ENCODE data around the gene SEC14L5. TPM values are rescaled to one million over a fixed set of nuclear protein-coding genes. Genes with fewer than 3 reads are reported as not detected.

Gene SEC14L5
- total and polyA plus RNA-seq, 5 donors from 2014 or later: 1.5 TPM; not detected in 4

- Histone ChIP-seq H3K27ac (ENCODE audit: insufficient read depth, low read length, poor library complexity, severe bottlenecking) (no peak overlapping the region), H3K9me3 (ENCODE audit: control insufficient read depth in 2 of 2, low read length in 2 of 2) (no peaks in the 10 kb centered on the region), H3K27me3 (ENCODE audit: control insufficient read depth, insufficient read depth, low read length) (no peaks in the 10 kb centered on the region), H3K36me3 (ENCODE audit: control insufficient read depth, insufficient read depth, low read length) (no peaks in the 10 kb centered on the region), H3K4me1 (ENCODE audit: control insufficient read depth, insufficient read depth, low read length, poor library complexity, severe bottlenecking) (no peaks in the 10 kb centered on the region), H3K4me3 (ENCODE audit: low read depth, low read length) (no peak overlapping the region)
- Mint-ChIP-seq H3K27me3 (no peaks in the 10 kb centered on the region), H3K9me3 (no peaks in the 10 kb centered on the region), H3K4me1 (no peaks in the 10 kb centered on the region), H3K36me3 (no peaks in the 10 kb centered on the region), H3K4me3 (no peak overlapping the region), H3K27ac (no peak overlapping the region)
- DNase-seq (no peak), ATAC-seq (ENCODE audit: low read depth in 2 of 2) (no peak)
These were observed 43.5 kb upstream of the SEC14L5 start for GRCh38 chr16:4914528-4915225.

GRCh38 chr16:4915226-4915761, 42.8 kb upstream of the SEC14L5 start:
- Mint-ChIP-seq H3K27me3 (no peaks in the 10 kb centered on the region), H3K27ac (no peak overlapping the region), H3K36me3 (no peaks in the 10 kb centered on the region), H3K4me1 (no peaks in the 10 kb centered on the region), H3K9me3 (no peaks in the 10 kb centered on the region), H3K4me3 (no peak overlapping the region)
- H3K4me3 ChIP-seq (ENCODE audit: low read depth, low read length): no peak overlapping the region
- H3K36me3 ChIP-seq (ENCODE audit: control insufficient read depth, insufficient read depth, low read length): no peaks in the 10 kb centered on the region
- H3K9me3 ChIP-seq (ENCODE audit: control insufficient read depth in 2 of 2, low read length in 2 of 2): no peaks in the 10 kb centered on the region
- no peaks in the 10 kb centered on the region for H3K27me3 ChIP-seq (ENCODE audit: control insufficient read depth, insufficient read depth, low read length)
- ATAC-seq (ENCODE audit: low read depth in 2 of 2): no peak
- H3K4me1 ChIP-seq (ENCODE audit: control insufficient read depth, insufficient read depth, low read length, poor library complexity, severe bottlenecking): no peaks in the 10 kb centered on the region
- no peak overlapping the region for H3K27ac ChIP-seq (ENCODE audit: insufficient read depth, low read length, poor library complexity, severe bottlenecking)
- no peak for DNase-seq

GRCh38 chr16:4917117-4917516, 41.0 kb upstream of the SEC14L5 start:
- DNase-seq: no peak
- H3K4me1 Mint-ChIP-seq: no peaks in the 10 kb centered on the region

GRCh38 chr16:4918781-4919251, 39.3 kb upstream of the SEC14L5 start:
- DNase-seq (no peak), ATAC-seq (ENCODE audit: low read depth in 2 of 2) (no peak)
- H3K9me3 ChIP-seq (ENCODE audit: control insufficient read depth in 2 of 2, low read length in 2 of 2): no peaks in the 10 kb centered on the region
- no peaks in the 10 kb centered on the region for H3K27me3 ChIP-seq (ENCODE audit: control insufficient read depth, insufficient read depth, low read length)
- H3K36me3 Mint-ChIP-seq: no peaks in the 10 kb centered on the region
- H3K4me1 ChIP-seq (ENCODE audit: control insufficient read depth, insufficient read depth, low read length, poor library complexity, severe bottlenecking): no peaks in the 10 kb centered on the region
- H3K9me3 Mint-ChIP-seq: no peaks in the 10 kb centered on the region
- H3K4me3 Mint-ChIP-seq: no peak overlapping the region
- H3K27me3 Mint-ChIP-seq: no peaks in the 10 kb centered on the region
- no peak overlapping the region for H3K27ac Mint-ChIP-seq
- H3K4me3 ChIP-seq (ENCODE audit: low read depth, low read length): no peak overlapping the region
- no peaks in the 10 kb centered on the region for H3K36me3 ChIP-seq (ENCODE audit: control insufficient read depth, insufficient read depth, low read length)
- H3K27ac ChIP-seq (ENCODE audit: insufficient read depth, low read length, poor library complexity, severe bottlenecking): no peak overlapping the region
- no peaks in the 10 kb centered on the region for H3K4me1 Mint-ChIP-seq

More at GRCh38 chr16:4917117-4917516, 41.0 kb upstream of the SEC14L5 start:
- Histone ChIP-seq H3K9me3 (ENCODE audit: control insufficient read depth in 2 of 2, low read length in 2 of 2) (no peaks in the 10 kb centered on the region), H3K27me3 (ENCODE audit: control insufficient read depth, insufficient read depth, low read length) (no peaks in the 10 kb centered on the region), H3K4me1 (ENCODE audit: control insufficient read depth, insufficient read depth, low read length, poor library complexity, severe bottlenecking) (no peaks in the 10 kb centered on the region), H3K36me3 (ENCODE audit: control insufficient read depth, insufficient read depth, low read length) (no peaks in the 10 kb centered on the region), H3K4me3 (ENCODE audit: low read depth, low read length) (no peak overlapping the region), H3K27ac (ENCODE audit: insufficient read depth, low read length, poor library complexity, severe bottlenecking) (no peak overlapping the region)
- no peaks in the 10 kb centered on the region for H3K36me3 Mint-ChIP-seq
- no peaks in the 10 kb centered on the region for H3K9me3 Mint-ChIP-seq
- H3K27me3 Mint-ChIP-seq: no peaks in the 10 kb centered on the region
- no peak overlapping the region for H3K4me3 Mint-ChIP-seq
- H3K27ac Mint-ChIP-seq: no peak overlapping the region
- no peak for ATAC-seq (ENCODE audit: low read depth in 2 of 2)

GRCh38 chr16:4920826-4921225, 37.3 kb upstream of the SEC14L5 start:
- no peaks in the 10 kb centered on the region for H3K36me3 ChIP-seq (ENCODE audit: control insufficient read depth, insufficient read depth, low read length)
- no peak overlapping the region for H3K4me3 ChIP-seq (ENCODE audit: low read depth, low read length)
- no peak overlapping the region for H3K4me3 Mint-ChIP-seq
- no peak for ATAC-seq (ENCODE audit: low read depth in 2 of 2)
- no peak overlapping the region for H3K27ac Mint-ChIP-seq
- H3K9me3 Mint-ChIP-seq: peaks cover 0 to 4% (median 0%) of the 10 kb centered on the region in 7 donors
- no peak for DNase-seq
- peaks cover 8% of the 10 kb centered on the region for H3K27me3 Mint-ChIP-seq
- no peaks in the 10 kb centered on the region for H3K4me1 ChIP-seq (ENCODE audit: control insufficient read depth, insufficient read depth, low read length, poor library complexity, severe bottlenecking)
- H3K9me3 ChIP-seq (ENCODE audit: control insufficient read depth in 2 of 2, low read length in 2 of 2): no peaks in the 10 kb centered on the region
- H3K4me1 Mint-ChIP-seq: no peaks in the 10 kb centered on the region
- no peaks in the 10 kb centered on the region for H3K36me3 Mint-ChIP-seq
- no peaks in the 10 kb centered on the region for H3K27me3 ChIP-seq (ENCODE audit: control insufficient read depth, insufficient read depth, low read length)
- H3K27ac ChIP-seq (ENCODE audit: insufficient read depth, low read length, poor library complexity, severe bottlenecking): no peak overlapping the region

GRCh38 chr16:4922721-4923342, 35.3 kb upstream of the SEC14L5 start:
- Histone ChIP-seq H3K4me1 (ENCODE audit: control insufficient read depth, insufficient read depth, low read length, poor library complexity, severe bottlenecking) (no peaks in the 10 kb centered on the region), H3K4me3 (ENCODE audit: low read depth, low read length) (no peak overlapping the region), H3K9me3 (ENCODE audit: control insufficient read depth in 2 of 2, low read length in 2 of 2) (peaks cover 8 to 12% of the 10 kb centered on the region in 2 experiments), H3K27me3 (ENCODE audit: control insufficient read depth, insufficient read depth, low read length) (no peaks in the 10 kb centered on the region), H3K27ac (ENCODE audit: insufficient read depth, low read length, poor library complexity, severe bottlenecking) (no peak overlapping the region), H3K36me3 (ENCODE audit: control insufficient read depth, insufficient read depth, low read length) (no peaks in the 10 kb centered on the region)
- no peaks in the 10 kb centered on the region for H3K36me3 Mint-ChIP-seq
- H3K9me3 Mint-ChIP-seq: peaks cover 0 to 17% (median 6%) of the 10 kb centered on the region in 7 donors
- H3K27me3 Mint-ChIP-seq: peaks cover 8% of the 10 kb centered on the region
- DNase-seq (no peak), ATAC-seq (ENCODE audit: low read depth in 2 of 2) (no peak)
- no peaks in the 10 kb centered on the region for H3K4me1 Mint-ChIP-seq
- H3K27ac Mint-ChIP-seq: peak overlapping the region in 1 of 3 donors; percentile 29
- H3K4me3 Mint-ChIP-seq: no peak overlapping the region

GRCh38 chr16:4923853-4924252, 34.3 kb upstream of the SEC14L5 start:
- H3K4me1 ChIP-seq (ENCODE audit: control insufficient read depth, insufficient read depth, low read length, poor library complexity, severe bottlenecking): no peaks in the 10 kb centered on the region
- no peak overlapping the region for H3K27ac Mint-ChIP-seq
- H3K9me3 ChIP-seq (ENCODE audit: control insufficient read depth in 2 of 2, low read length in 2 of 2): peaks cover 8 to 13% of the 10 kb centered on the region in 2 experiments
- H3K27ac ChIP-seq (ENCODE audit: insufficient read depth, low read length, poor library complexity, severe bottlenecking): no peak overlapping the region
- H3K27me3 Mint-ChIP-seq: peaks cover 8% of the 10 kb centered on the region
- ATAC-seq (ENCODE audit: low read depth in 2 of 2) (no peak), DNase-seq (no peak)
- peaks cover 0 to 17% (median 6%) of the 10 kb centered on the region in 7 donors for H3K9me3 Mint-ChIP-seq
- no peaks in the 10 kb centered on the region for H3K36me3 ChIP-seq (ENCODE audit: control insufficient read depth, insufficient read depth, low read length)
- no peaks in the 10 kb centered on the region for H3K27me3 ChIP-seq (ENCODE audit: control insufficient read depth, insufficient read depth, low read length)
- H3K4me3 Mint-ChIP-seq: no peak overlapping the region
- no peak overlapping the region for H3K4me3 ChIP-seq (ENCODE audit: low read depth, low read length)
- H3K4me1 Mint-ChIP-seq: no peaks in the 10 kb centered on the region
- H3K36me3 Mint-ChIP-seq: no peaks in the 10 kb centered on the region
